ENCODE results near the gene SLC13A3.

The SLC13A3 gene

DNA sequence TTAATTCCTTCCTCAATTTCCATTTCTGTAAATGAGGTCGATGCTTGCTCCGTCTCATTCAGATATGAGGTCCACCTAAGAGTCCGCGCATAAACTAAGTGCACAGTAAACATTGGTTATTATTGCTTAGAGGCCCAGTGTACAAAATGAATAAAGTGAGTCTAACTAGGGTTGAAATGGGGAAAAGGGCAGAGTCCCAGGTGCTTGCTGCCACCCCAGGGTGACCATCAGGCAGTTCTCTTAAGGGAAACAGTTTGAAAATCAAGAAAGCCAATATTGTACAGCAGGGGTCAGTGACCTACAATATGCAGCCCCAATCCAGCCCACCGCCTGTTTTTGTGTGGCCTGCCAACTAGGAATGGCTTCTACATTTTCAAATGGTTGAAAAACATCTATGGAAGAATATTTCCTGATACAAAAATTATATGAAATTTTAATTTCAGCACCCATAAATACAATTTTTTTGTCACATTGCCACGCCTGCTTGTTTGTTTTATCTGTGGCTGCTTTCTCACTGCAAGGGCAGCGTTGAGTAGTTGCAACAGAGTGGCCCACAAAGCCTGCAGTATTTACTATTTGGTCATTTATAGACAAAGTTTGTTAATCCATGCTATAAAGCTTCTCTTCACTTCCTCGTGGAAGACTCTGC lies 43.3 kb downstream of the SLC13A3 start:
- in situ Hi-C loops (cut with MboI; ENCODE audit: low sequenced_read_pairs): no loop called here

DNA sequence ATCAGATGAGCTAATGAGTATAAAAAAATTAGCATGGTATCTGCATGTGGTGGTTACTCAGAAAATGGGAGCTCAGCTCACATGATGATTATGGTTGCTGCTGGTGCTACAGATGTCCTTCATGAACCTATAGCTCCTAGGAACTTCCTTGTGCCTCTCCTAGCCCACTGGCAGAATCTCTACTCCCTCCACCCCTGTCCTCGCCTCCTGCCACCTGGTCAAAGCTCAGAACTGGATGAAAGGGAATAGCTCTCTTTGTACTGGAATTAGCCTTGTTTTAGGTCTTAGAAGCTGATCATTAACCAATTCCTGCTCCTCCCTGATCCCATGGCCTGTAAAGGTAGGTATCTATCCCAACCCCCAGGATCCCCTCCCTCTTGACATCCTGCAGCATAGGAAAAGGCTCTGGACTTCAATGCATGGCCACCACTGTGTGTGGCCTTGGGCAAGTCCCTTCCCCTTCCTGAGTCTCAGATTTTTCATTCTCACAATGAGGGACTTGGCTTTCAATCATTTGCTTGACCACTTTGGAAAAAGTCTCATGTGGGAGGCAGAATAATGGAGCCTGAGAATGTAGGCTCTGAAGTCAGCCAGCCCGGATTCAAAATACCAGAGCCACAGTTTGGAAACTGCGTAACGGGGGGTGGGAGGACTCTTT lies 43.9 kb downstream of the SLC13A3 start:
- in situ Hi-C loops (cut with MboI; ENCODE audit: low sequenced_read_pairs): no loop called here

GRCh38 chr20:46606817-46607190 lies 44.5 kb downstream of the SLC13A3 start:
- in situ Hi-C loops (cut with MboI; ENCODE audit: low sequenced_read_pairs): no loop called here

- in situ Hi-C loops (cut with MboI; ENCODE audit: low sequenced_read_pairs): no loop called here
These were observed 45.1 kb downstream of the SLC13A3 start for GRCh38 chr20:46605978-46606816.

- in situ Hi-C loops (cut with MboI; ENCODE audit: low sequenced_read_pairs): no loop called here
These were observed 46.1 kb downstream of the SLC13A3 start for GRCh38 chr20:46605181-46605580.

GRCh38 chr20:46604551-46605133 lies 46.6 kb downstream of the SLC13A3 start:
- in situ Hi-C loops (cut with MboI; ENCODE audit: low sequenced_read_pairs): no loop called here

GRCh38 chr20:46602429-46602828 lies 48.8 kb downstream of the SLC13A3 start:
- in situ Hi-C loops (cut with MboI; ENCODE audit: low sequenced_read_pairs): no loop called here

DNA sequence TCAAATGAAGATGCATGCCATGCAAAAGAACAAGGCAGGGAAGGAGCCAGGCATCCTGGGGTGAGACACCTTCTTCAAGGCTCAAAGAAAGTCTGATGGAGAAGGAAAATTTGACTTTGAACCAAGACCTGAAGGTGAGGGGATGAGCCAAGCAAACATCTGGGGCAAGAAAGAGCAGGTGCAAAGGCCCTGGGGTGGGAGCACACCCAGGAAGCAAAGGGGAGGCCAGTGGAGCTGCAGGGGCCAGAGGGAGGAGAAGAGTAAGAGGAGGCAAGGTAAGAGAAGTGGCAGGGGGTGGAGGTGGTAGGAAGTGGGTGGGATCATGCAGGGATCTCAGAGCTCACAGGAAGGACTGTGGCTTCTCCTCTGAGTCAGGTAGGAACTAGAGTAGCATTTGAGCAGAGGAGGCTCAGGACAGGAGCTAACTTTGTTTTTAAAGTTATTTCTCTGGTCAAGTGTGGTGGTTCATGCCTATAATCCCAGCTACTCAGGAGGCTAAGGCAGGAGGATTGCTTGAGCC lies 49.6 kb downstream of the SLC13A3 start:
- in situ Hi-C loops (cut with MboI; ENCODE audit: low sequenced_read_pairs): no loop called here

- in situ Hi-C loops (cut with MboI; ENCODE audit: low sequenced_read_pairs): no loop called here
These were observed 50.9 kb downstream of the SLC13A3 start for GRCh38 chr20:46600286-46600752.

DNA sequence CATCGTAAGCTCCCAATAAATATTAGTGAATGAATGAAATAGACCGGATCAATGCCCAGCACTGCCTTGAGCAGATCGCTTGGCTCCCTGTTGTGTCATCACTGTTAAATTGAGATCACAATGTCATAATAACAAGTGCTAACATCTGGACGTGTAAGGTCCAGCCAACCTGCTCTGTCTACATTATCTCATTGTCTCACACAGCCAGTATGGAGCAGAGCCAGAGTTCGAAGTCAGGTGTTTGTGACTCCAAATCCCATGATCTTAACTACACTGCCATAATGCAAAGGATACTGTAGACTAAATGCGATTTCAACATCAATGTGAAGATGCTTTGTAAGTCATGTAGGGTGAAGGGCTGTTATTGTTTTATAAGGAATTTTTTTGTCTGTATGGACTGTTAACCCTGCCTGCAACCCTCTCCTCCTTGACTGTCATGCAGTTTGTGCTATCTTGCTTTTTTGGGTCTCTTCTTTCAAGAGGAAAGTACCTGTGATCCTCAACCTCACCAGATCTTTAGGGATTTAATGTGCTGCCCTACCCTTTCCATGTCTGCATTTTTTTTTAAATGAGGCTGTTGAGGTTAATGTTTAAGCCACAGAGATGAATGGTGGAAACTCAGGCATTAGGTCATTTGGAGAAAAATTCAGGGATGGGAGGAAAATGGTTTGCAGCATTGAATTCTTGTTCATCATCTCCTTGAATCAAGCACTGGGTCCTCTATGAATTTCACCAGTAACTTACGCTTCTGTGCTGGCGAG lies 51.9 kb downstream of the SLC13A3 start:
- in situ Hi-C loops (cut with MboI; ENCODE audit: low sequenced_read_pairs): no loop called here

DNA sequence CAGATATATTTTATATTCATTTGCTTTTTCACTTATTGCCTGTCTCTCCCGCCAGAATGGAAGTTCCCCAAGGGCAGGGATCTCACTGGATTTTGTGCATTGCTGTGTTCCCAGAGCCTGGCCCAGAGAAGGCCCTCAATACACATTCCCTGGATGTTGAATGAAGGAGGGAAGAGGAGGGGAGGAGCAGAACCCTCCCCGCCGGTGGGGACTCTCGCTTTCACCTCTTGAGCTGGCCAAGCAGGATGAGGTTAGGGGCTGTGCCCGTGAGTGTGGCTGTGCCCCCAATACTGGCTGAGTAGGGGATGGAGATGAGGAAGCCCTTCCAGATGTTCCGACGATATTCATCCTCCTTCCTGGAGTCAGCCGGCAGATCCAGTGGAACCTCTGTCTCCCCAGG lies 55.3 kb downstream of the SLC13A3 start:
- in situ Hi-C loops (cut with MboI; ENCODE audit: low sequenced_read_pairs): no loop called here

DNA sequence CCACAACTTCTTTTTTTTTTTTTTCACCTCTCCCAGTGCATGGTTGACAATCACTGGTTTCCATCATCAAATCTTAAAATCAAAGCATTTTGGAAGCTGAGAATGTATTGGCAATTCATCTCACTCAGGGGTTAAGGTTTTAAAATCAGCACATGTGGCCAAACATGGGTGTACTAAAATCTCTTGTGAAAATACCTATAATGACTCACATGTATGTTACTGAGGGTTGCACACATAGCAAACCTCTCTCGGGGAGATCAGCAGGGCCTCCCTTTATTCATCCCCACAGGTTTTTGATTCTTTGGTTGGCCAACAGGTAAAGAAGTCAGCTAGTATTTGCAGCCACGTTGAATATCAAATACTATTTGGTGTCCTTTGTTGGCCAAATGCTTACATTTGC lies 56.5 kb downstream of the SLC13A3 start:
- in situ Hi-C loops (cut with MboI; ENCODE audit: low sequenced_read_pairs): no loop called here

GRCh38 chr20:46592580-46593362 lies 58.5 kb downstream of the SLC13A3 start:
- in situ Hi-C loops (cut with MboI; ENCODE audit: low sequenced_read_pairs): no loop called here

GRCh38 chr20:46590443-46590842 lies 60.8 kb downstream of the SLC13A3 start:
- in situ Hi-C loops (cut with MboI; ENCODE audit: low sequenced_read_pairs): no loop called here

GRCh38 chr20:46588532-46589511 lies 62.4 kb downstream of the SLC13A3 start:
- in situ Hi-C loops (cut with MboI; ENCODE audit: low sequenced_read_pairs): no loop called here

DNA sequence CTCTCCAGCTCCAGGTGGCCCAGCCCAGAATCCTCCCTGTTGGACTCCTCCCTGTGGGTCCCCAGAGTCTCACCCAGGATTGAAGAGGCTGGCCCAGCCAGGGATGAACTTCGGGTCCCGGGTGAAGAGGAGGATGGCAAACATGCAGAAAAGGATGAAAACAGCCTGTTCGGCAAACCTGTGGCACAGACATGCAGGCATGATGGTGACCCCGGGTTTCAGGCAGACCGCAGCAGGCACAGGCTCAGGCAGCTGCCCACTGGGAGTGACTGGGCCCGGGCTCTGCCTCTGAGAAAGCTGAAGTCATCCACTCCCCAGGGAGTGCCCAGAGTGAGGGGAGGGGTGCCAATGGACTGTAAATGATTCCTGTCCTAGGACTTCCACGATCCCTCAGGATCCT lies 63.3 kb downstream of the SLC13A3 start:
- in situ Hi-C loops (cut with MboI; ENCODE audit: low sequenced_read_pairs): no loop called here

- in situ Hi-C loops (cut with MboI; ENCODE audit: low sequenced_read_pairs): no loop called here
These were observed 64.5 kb downstream of the SLC13A3 start for GRCh38 chr20:46586724-46587123.

GRCh38 chr20:46584508-46584907 lies 66.8 kb downstream of the SLC13A3 start:
- in situ Hi-C loops (cut with MboI; ENCODE audit: low sequenced_read_pairs): no loop called here

Measured in HL-60/S4 (cell line).